Measurements from ENCODE around the gene SLC6A18.
A peak's percentile ranks its signal among the peaks of the same experiment; 100 is the strongest.
"Not testable (repeated sequence)": the region's sequence is repeated elsewhere in the genome, so short reads cannot be mapped to it uniquely, and the experiment has no call there.

SLC6A18 gene

GRCh38 chr5:1224631-1225030 lies 550 bp upstream of the SLC6A18 start:
- no peak for TF ChIP-seq CTCF (conservative IDR thresholded peaks at IDR 0.05; ENCODE audit: control insufficient read depth, insufficient read depth, low read depth, low read length)
- H3K4me3 ChIP-seq (ENCODE audit: control insufficient read depth, low read depth, low read length) = no peak overlapping the region
- DNase-seq (ENCODE audit: low read depth) = no peak

- TF ChIP-seq CTCF (conservative IDR thresholded peaks at IDR 0.05; ENCODE audit: control insufficient read depth, insufficient read depth, low read depth, low read length) = no peak
- DNase-seq (ENCODE audit: low read depth) = no peak
- no peak overlapping the region for H3K4me3 ChIP-seq (ENCODE audit: control insufficient read depth, low read depth, low read length)
Measured at GRCh38 chr5:1226231-1226630, 1.1 kb downstream of the SLC6A18 start.

GRCh38 chr5:1226839-1227581 lies 1.8 kb downstream of the SLC6A18 start:
- no peak for TF ChIP-seq CTCF (conservative IDR thresholded peaks at IDR 0.05; ENCODE audit: control insufficient read depth, insufficient read depth, low read depth, low read length)
- no peak for DNase-seq (ENCODE audit: low read depth)
- H3K4me3 ChIP-seq (ENCODE audit: control insufficient read depth, low read depth, low read length) = no peak overlapping the region

- no peak overlapping the region for H3K4me3 ChIP-seq (ENCODE audit: control insufficient read depth, low read depth, low read length)
- TF ChIP-seq CTCF (conservative IDR thresholded peaks at IDR 0.05; ENCODE audit: control insufficient read depth, insufficient read depth, low read depth, low read length) = no peak
- peak; percentile 13 for DNase-seq (ENCODE audit: low read depth)
Measured at GRCh38 chr5:1227667-1228066, 2.5 kb downstream of the SLC6A18 start.

GRCh38 chr5:1228120-1228519 lies 2.9 kb downstream of the SLC6A18 start:
- no peak for TF ChIP-seq CTCF (conservative IDR thresholded peaks at IDR 0.05; ENCODE audit: control insufficient read depth, insufficient read depth, low read depth, low read length)
- H3K4me3 ChIP-seq (ENCODE audit: control insufficient read depth, low read depth, low read length) = no peak overlapping the region
- DNase-seq (ENCODE audit: low read depth) = no peak

- H3K4me3 ChIP-seq (ENCODE audit: control insufficient read depth, low read depth, low read length); DNase-seq (ENCODE audit: low read depth): not testable (repeated sequence)
Measured at GRCh38 chr5:1229023-1229422, 3.8 kb downstream of the SLC6A18 start.

GRCh38 chr5:1229822-1230221 lies 4.6 kb downstream of the SLC6A18 start:
- DNase-seq (ENCODE audit: low read depth) = no peak
- TF ChIP-seq CTCF (conservative IDR thresholded peaks at IDR 0.05; ENCODE audit: control insufficient read depth, insufficient read depth, low read depth, low read length) = no peak

More at GRCh38 chr5:1229822-1230221, 4.6 kb downstream of the SLC6A18 start:
- H3K4me3 ChIP-seq (ENCODE audit: control insufficient read depth, low read depth, low read length) = no peak overlapping the region
